ENCODE data around the gene SSC5D. TPM values are rescaled to one million over a fixed set of nuclear protein-coding genes. Genes with fewer than 3 reads are reported as not detected.
A peak's percentile ranks its signal among the peaks of the same experiment; 100 is the strongest.

Gene SSC5D
- total RNA-seq, 1 experiment from 2014 or later: 1.4 TPM

- no peaks in the 10 kb centered on the region for H3K9me3 ChIP-seq
- no peak for DNase-seq
- no peak overlapping the region for H3K4me3 ChIP-seq
- H3K27me3 ChIP-seq: peaks cover 16% of the 10 kb centered on the region
- H3K36me3 ChIP-seq: peaks cover 8% of the 10 kb centered on the region
Measured at GRCh38 chr19:55451965-55452748, 36.1 kb upstream of the SSC5D start.

- Histone ChIP-seq H3K36me3 (peaks cover 8% of the 10 kb centered on the region), H3K4me3 (no peak overlapping the region), H3K27me3 (peaks cover 14% of the 10 kb centered on the region), H3K9me3 (no peaks in the 10 kb centered on the region)
- peak; percentile 76 for DNase-seq
Measured at GRCh38 chr19:55452749-55453346, 35.4 kb upstream of the SSC5D start.

- Histone ChIP-seq H3K9me3 (no peaks in the 10 kb centered on the region), H3K27me3 (peaks cover 14% of the 10 kb centered on the region), H3K36me3 (peaks cover 8% of the 10 kb centered on the region), H3K4me3 (no peak overlapping the region)
- no peak for DNase-seq
Measured at GRCh38 chr19:55453511-55454260, 34.5 kb upstream of the SSC5D start.

- no peaks in the 10 kb centered on the region for H3K9me3 ChIP-seq
- H3K4me3 ChIP-seq: no peak overlapping the region
- peaks cover 8% of the 10 kb centered on the region for H3K36me3 ChIP-seq
- peaks cover 11% of the 10 kb centered on the region for H3K27me3 ChIP-seq
- peak; percentile 47 for DNase-seq
Measured at GRCh38 chr19:55454787-55455243, 33.4 kb upstream of the SSC5D start.

- Histone ChIP-seq H3K9me3 (no peaks in the 10 kb centered on the region), H3K27me3 (peaks cover 11% of the 10 kb centered on the region), H3K36me3 (peaks cover 15% of the 10 kb centered on the region), H3K4me3 (no peak overlapping the region)
- DNase-seq: no peak
Measured at GRCh38 chr19:55455576-55456235, 32.5 kb upstream of the SSC5D start.

- DNase-seq: no peak
Measured at GRCh38 chr19:55456347-55456746, 31.9 kb upstream of the SSC5D start.

GRCh38 chr19:55457683-55458457 is 30.4 kb upstream of the SSC5D start:
- Histone ChIP-seq H3K4me3 (no peak overlapping the region), H3K27me3 (no peaks in the 10 kb centered on the region), H3K9me3 (no peaks in the 10 kb centered on the region), H3K36me3 (peaks cover 17% of the 10 kb centered on the region)
- no peak for DNase-seq

More at GRCh38 chr19:55456347-55456746, 31.9 kb upstream of the SSC5D start:
- peaks cover 18% of the 10 kb centered on the region for H3K36me3 ChIP-seq
- H3K9me3 ChIP-seq: no peaks in the 10 kb centered on the region
- no peak overlapping the region for H3K4me3 ChIP-seq
- peaks cover 11% of the 10 kb centered on the region for H3K27me3 ChIP-seq

GRCh38 chr19:55459551-55459949 is 28.7 kb upstream of the SSC5D start:
- Histone ChIP-seq H3K27me3 (no peaks in the 10 kb centered on the region), H3K9me3 (no peaks in the 10 kb centered on the region), H3K4me3 (no peak overlapping the region), H3K36me3 (peaks cover 10% of the 10 kb centered on the region)
- DNase-seq: no peak

GRCh38 chr19:55459950-55460657 is 28.1 kb upstream of the SSC5D start:
- H3K9me3 ChIP-seq: no peaks in the 10 kb centered on the region
- DNase-seq: no peak
- peak overlapping the region; percentile 93 for H3K4me3 ChIP-seq

GRCh38 chr19:55460670-55461258 is 27.5 kb upstream of the SSC5D start:
- no peaks in the 10 kb centered on the region for H3K27me3 ChIP-seq
- no peaks in the 10 kb centered on the region for H3K9me3 ChIP-seq
- DNase-seq: peak; percentile 90
- peak overlapping the region; percentile 93 for H3K4me3 ChIP-seq
- peaks cover 10% of the 10 kb centered on the region for H3K36me3 ChIP-seq

More at GRCh38 chr19:55459950-55460657, 28.1 kb upstream of the SSC5D start:
- Histone ChIP-seq H3K27me3 (no peaks in the 10 kb centered on the region), H3K36me3 (peaks cover 10% of the 10 kb centered on the region)

GRCh38 chr19:55461259-55461973 is 26.8 kb upstream of the SSC5D start, which contains the start of gene ISOC2:
Gene ISOC2, minus strand, starts transcription at chr19:55461642. Its CDS starts 5,156 bp downstream, at chr19:55456486.
- peak; percentile 100 for DNase-seq
- Histone ChIP-seq H3K9me3 (no peaks in the 10 kb centered on the region), H3K27me3 (no peaks in the 10 kb centered on the region), H3K36me3 (peaks cover 10% of the 10 kb centered on the region), H3K4me3 (peak within 1 kb of the TSS; percentile 93)

GRCh38 chr19:55461974-55462626 is 26.1 kb upstream of the SSC5D start:
- peak overlapping the region; percentile 93 for H3K4me3 ChIP-seq
- DNase-seq: no peak
- H3K9me3 ChIP-seq: no peaks in the 10 kb centered on the region
- peaks cover 10% of the 10 kb centered on the region for H3K36me3 ChIP-seq
- no peaks in the 10 kb centered on the region for H3K27me3 ChIP-seq

- Histone ChIP-seq H3K4me3 (no peak overlapping the region), H3K9me3 (no peaks in the 10 kb centered on the region), H3K27me3 (no peaks in the 10 kb centered on the region), H3K36me3 (peaks cover 10% of the 10 kb centered on the region)
- DNase-seq: no peak
Measured at GRCh38 chr19:55462722-55463121, 25.5 kb upstream of the SSC5D start.

GRCh38 chr19:55463583-55464031 is 24.6 kb upstream of the SSC5D start:
- H3K36me3 ChIP-seq: peaks cover 10% of the 10 kb centered on the region
- no peaks in the 10 kb centered on the region for H3K9me3 ChIP-seq
- H3K4me3 ChIP-seq: no peak overlapping the region
- DNase-seq: no peak
- no peaks in the 10 kb centered on the region for H3K27me3 ChIP-seq
